ENCODE measurements around the gene GYPB.
"Not testable (repeated sequence)": the region's sequence is repeated elsewhere in the genome, so short reads cannot be mapped to it uniquely, and the experiment has no call there.

GYPB gene

GRCh38 chr4:144019277-144019676, at the start of gene GYPB:
TSS of gene GYPB (minus strand) at chr4:144019380. CDS start at chr4:144019287, 93 bp downstream.
- not testable (repeated sequence) for DNase-seq

- DNase-seq, result not testable (repeated sequence)
Measured at GRCh38 chr4:144061556-144061955, 42.4 kb upstream of the GYPB start.

- not testable (repeated sequence) for DNase-seq
Measured at GRCh38 chr4:144060234-144060859, 41.2 kb upstream of the GYPB start.

GRCh38 chr4:144056800-144057199, 37.6 kb upstream of the GYPB start:
- DNase-seq, result no peak

GRCh38 chr4:144055336-144055735, 36.2 kb upstream of the GYPB start:
- DNase-seq, result not testable (repeated sequence)

- DNase-seq, result not testable (repeated sequence)
Measured at GRCh38 chr4:144051494-144051893, 32.3 kb upstream of the GYPB start.

GRCh38 chr4:144050631-144051030, 31.5 kb upstream of the GYPB start:
- not testable (repeated sequence) for DNase-seq

GRCh38 chr4:144049495-144050424, 30.6 kb upstream of the GYPB start:
- DNase-seq, result not testable (repeated sequence)

- not testable (repeated sequence) for DNase-seq
Measured at GRCh38 chr4:144044936-144045335, 25.8 kb upstream of the GYPB start.

GRCh38 chr4:144032580-144032979, 13.4 kb upstream of the GYPB start:
- DNase-seq, result not testable (repeated sequence)

GRCh38 chr4:144031875-144032274, 12.7 kb upstream of the GYPB start:
- not testable (repeated sequence) for DNase-seq

GRCh38 chr4:144031369-144031768, 12.2 kb upstream of the GYPB start:
- DNase-seq, result not testable (repeated sequence)

- not testable (repeated sequence) for DNase-seq
Measured at GRCh38 chr4:144030708-144031107, 11.5 kb upstream of the GYPB start.

- not testable (repeated sequence) for DNase-seq
Measured at GRCh38 chr4:144026682-144027081, 7.5 kb upstream of the GYPB start.

- not testable (repeated sequence) for DNase-seq
Measured at GRCh38 chr4:144024399-144025053, 5.3 kb upstream of the GYPB start.

GRCh38 chr4:144022772-144023400, 3.7 kb upstream of the GYPB start:
- not testable (repeated sequence) for DNase-seq

GRCh38 chr4:144021336-144021990, 2.3 kb upstream of the GYPB start:
- DNase-seq, result peak; percentile 22 to 38

GRCh38 chr4:144018223-144019000, 768 bp downstream of the GYPB start:
- not testable (repeated sequence) for DNase-seq

GRCh38 chr4:144017271-144017670, 1.9 kb downstream of the GYPB start:
- DNase-seq, result not testable (repeated sequence)

GRCh38 chr4:144016057-144016605, 3.0 kb downstream of the GYPB start:
- DNase-seq, result not testable (repeated sequence)

GRCh38 chr4:144014808-144015207, 4.4 kb downstream of the GYPB start:
- no peak for DNase-seq

Measured in NCI-H2081 (cell line).